Activated CD4-positive, alpha-beta T cell treated with anti-CD3 and anti-CD28 coated beads for 36 hours (primary cell): ENCODE measurements around the gene CPS1. TPM values are rescaled to one million over a fixed set of nuclear protein-coding genes. Genes with fewer than 3 reads are reported as not detected.

Experiments
- ATAC-seq: fragments of 200-7000 bp; cut with Tn5 transposase; one replicate; pipeline ENCODE4 v1.10.0; 2021; ENCODE audit warnings: mild to moderate bottlenecking, moderate library complexity
- CTCF ChIA-PET: fragments of 350-600 bp; sonication (Branson Sonifier 250); formaldehyde crosslinking; loops from one replicate; lab custom pipeline; 2021; ENCODE audit warnings: antibody characterized with exemption; lab: Charles Lee
- POLR2A ChIA-PET: fragments of 350-600 bp; sonication (Branson Sonifier 250); formaldehyde crosslinking; loops from one replicate; lab custom pipeline; 2021; ENCODE audit warnings: antibody characterized with exemption, inconsistent platforms; lab: Charles Lee
- DNase-seq: peaks from one replicate; pipeline ENCODE4 v3.0.0-alpha.2; 2020
- H3K27ac Mint-ChIP-seq: one replicate; pipeline ENCODE4 v1.8.0; 2021; ENCODE audit warnings: mixed read lengths
- H3K27me3 Mint-ChIP-seq: one replicate; pipeline ENCODE4 v1.8.0; 2021; ENCODE audit warnings: mixed read lengths
- H3K36me3 Mint-ChIP-seq: one replicate; pipeline ENCODE4 v1.8.0; 2021; ENCODE audit warnings: low read depth, mixed read lengths
- H3K4me1 Mint-ChIP-seq: one replicate; pipeline ENCODE4 v1.8.0; 2021; ENCODE audit warnings: mixed read lengths
- H3K4me3 Mint-ChIP-seq: one replicate; pipeline ENCODE4 v1.8.0; 2021; ENCODE audit warnings: mild to moderate bottlenecking, moderate library complexity, mixed read lengths
- H3K9me3 Mint-ChIP-seq: one replicate; pipeline ENCODE4 v1.8.0; 2021; ENCODE audit warnings: low read depth, mixed read lengths
- intact Hi-C, 2 experiments: fragments of 100-400 bp; cut with DNase I in 1 of 2; cut with micrococcal nuclease in 1 of 2; formaldehyde crosslinking; loops; one replicate each; pipeline versions ENCODE4 v1.14.2 to v1.15.1; 2022 to 2024; cut with DNase I, micrococcal nuclease
- total RNA-seq, 2 experiments: library from RNA; stranded (reverse); gene quantifications; one replicate each; pipeline ENCODE4 v1.2.3, GENCODE V29; 2021

The CPS1 gene
- total RNA-seq, 2 experiments from 2014 or later: 3.2 to 3.5 TPM

GRCh38 chr2:210548878-210549384 is 7.5 kb upstream of the CPS1 start:
- CTCF ChIA-PET: interaction anchor here (1.4 kb wide), 1 partner anchor 46 kb away, joined by 3 read pairs; no protein-coding TSS in a partner anchor
- H3K27ac Mint-ChIP-seq: no peak overlapping the region
- ATAC-seq: no peak

DNA sequence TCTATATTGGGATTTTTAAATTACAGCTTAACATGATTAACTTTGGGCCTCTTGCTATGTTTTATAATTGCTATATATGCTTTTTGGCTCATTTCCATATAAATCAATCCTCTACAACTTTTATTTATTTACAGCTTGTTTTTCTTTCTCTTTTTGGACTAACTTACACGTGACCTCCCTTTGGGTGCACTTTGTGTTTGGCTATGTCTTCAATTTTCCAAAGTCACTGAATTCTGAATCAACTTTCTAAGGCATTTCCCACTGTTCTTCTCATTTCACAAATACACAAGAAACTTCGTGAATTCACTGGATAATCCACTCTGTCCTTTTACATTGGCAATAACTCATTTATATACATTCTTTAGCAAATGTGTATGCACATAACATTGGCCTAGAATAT is 5.4 kb upstream of the CPS1 start:
- H3K27me3 Mint-ChIP-seq: peaks cover 3% of the 10 kb centered on the region
- intact Hi-C loops: no loop called here
- H3K36me3 Mint-ChIP-seq: no peaks in the 10 kb centered on the region
- no peak for DNase-seq
- ChIA-PET POLR2A (no interaction called here), CTCF (no interaction called here)
- no peaks in the 10 kb centered on the region for H3K4me1 Mint-ChIP-seq
- no peak for ATAC-seq
- H3K4me3 Mint-ChIP-seq: no peak overlapping the region
- H3K27ac Mint-ChIP-seq: no peak overlapping the region
- no peaks in the 10 kb centered on the region for H3K9me3 Mint-ChIP-seq

More at GRCh38 chr2:210548878-210549384, 7.5 kb upstream of the CPS1 start:
- no peaks in the 10 kb centered on the region for H3K9me3 Mint-ChIP-seq
- H3K36me3 Mint-ChIP-seq: no peaks in the 10 kb centered on the region
- no peak for DNase-seq
- H3K27me3 Mint-ChIP-seq: peaks cover 3% of the 10 kb centered on the region
- POLR2A ChIA-PET: no interaction called here
- H3K4me1 Mint-ChIP-seq: no peaks in the 10 kb centered on the region
- no peak overlapping the region for H3K4me3 Mint-ChIP-seq
- intact Hi-C loops: no loop called here

DNA sequence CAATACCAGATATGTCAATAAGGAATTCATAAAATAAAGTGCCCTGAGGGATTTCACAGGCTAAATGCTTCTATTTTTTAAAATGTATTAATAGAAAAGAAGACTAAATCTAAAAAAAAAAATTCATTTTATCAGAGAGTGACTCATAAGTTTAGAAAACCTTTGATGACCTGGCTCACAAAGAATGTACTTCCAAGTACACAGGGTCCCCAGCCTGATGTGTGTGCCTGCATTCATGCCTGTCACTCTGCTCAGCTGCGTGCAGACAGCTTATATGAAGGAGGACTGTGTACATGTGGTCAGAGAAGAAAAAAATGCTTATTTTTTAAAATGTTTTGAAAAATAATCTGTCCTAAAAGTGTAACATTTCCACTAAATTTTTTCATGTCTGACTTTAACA is 3.0 kb upstream of the CPS1 start:
- POLR2A ChIA-PET: no interaction called here
- no peak for DNase-seq
- Mint-ChIP-seq H3K27ac (no peak overlapping the region), H3K4me1 (no peaks in the 10 kb centered on the region), H3K36me3 (no peaks in the 10 kb centered on the region), H3K4me3 (no peak overlapping the region), H3K9me3 (no peaks in the 10 kb centered on the region), H3K27me3 (peaks cover 3% of the 10 kb centered on the region)
- intact Hi-C loops: no loop called here
- no peak for ATAC-seq
- CTCF ChIA-PET: no interaction called here

GRCh38 chr2:210555555-210555954 is 844 bp upstream of the CPS1 start:
- no peak for DNase-seq
- ATAC-seq: no peak
- H3K9me3 Mint-ChIP-seq: no peaks in the 10 kb centered on the region
- intact Hi-C loops: no loop called here
- CTCF ChIA-PET: interaction anchor here (0.7 kb wide), 1 partner anchor 21 kb away, joined by 3 read pairs; no protein-coding TSS in a partner anchor
- no peak overlapping the region for H3K4me3 Mint-ChIP-seq
- H3K27me3 Mint-ChIP-seq: peaks cover 3% of the 10 kb centered on the region
- no peak overlapping the region for H3K27ac Mint-ChIP-seq
- no peaks in the 10 kb centered on the region for H3K36me3 Mint-ChIP-seq
- H3K4me1 Mint-ChIP-seq: no peaks in the 10 kb centered on the region
- POLR2A ChIA-PET: no interaction called here

DNA sequence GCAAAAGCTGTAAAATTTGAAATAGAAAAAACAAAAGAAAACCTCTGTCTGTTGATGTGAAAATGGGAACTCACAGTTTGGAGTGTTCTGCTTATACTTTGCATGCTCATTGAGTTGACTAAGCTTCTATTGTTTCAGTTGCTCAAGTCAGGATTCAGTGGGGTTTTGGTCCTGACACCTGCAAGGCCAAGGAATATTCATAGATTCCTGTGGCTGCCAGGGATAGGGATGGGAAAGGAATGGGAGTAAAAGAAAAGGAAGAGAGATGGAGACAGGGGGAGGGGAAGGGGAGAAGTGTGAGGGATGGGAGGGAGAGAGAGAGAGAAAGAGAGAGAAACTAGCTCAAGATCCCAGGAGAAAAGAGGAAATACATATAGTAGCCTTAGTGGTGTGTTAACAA is 1.3 kb downstream of the CPS1 start:
- H3K4me3 Mint-ChIP-seq: no peak overlapping the region
- intact Hi-C loops: no loop called here
- DNase-seq: no peak
- no peak overlapping the region for H3K27ac Mint-ChIP-seq
- H3K27me3 Mint-ChIP-seq: no peaks in the 10 kb centered on the region
- CTCF ChIA-PET: no interaction called here
- H3K36me3 Mint-ChIP-seq: no peaks in the 10 kb centered on the region
- ATAC-seq: no peak
- no peaks in the 10 kb centered on the region for H3K9me3 Mint-ChIP-seq
- POLR2A ChIA-PET: no interaction called here
- no peaks in the 10 kb centered on the region for H3K4me1 Mint-ChIP-seq

- DNase-seq (no peak), ATAC-seq (no peak)
- Mint-ChIP-seq H3K27me3 (no peaks in the 10 kb centered on the region), H3K4me1 (no peaks in the 10 kb centered on the region), H3K4me3 (no peak overlapping the region), H3K36me3 (no peaks in the 10 kb centered on the region), H3K27ac (no peak overlapping the region), H3K9me3 (no peaks in the 10 kb centered on the region)
- intact Hi-C loops: no loop called here
- POLR2A ChIA-PET: no interaction called here
- CTCF ChIA-PET: no interaction called here
These were observed 2.3 kb downstream of the CPS1 start for GRCh38 chr2:210558708-210559107.

DNA sequence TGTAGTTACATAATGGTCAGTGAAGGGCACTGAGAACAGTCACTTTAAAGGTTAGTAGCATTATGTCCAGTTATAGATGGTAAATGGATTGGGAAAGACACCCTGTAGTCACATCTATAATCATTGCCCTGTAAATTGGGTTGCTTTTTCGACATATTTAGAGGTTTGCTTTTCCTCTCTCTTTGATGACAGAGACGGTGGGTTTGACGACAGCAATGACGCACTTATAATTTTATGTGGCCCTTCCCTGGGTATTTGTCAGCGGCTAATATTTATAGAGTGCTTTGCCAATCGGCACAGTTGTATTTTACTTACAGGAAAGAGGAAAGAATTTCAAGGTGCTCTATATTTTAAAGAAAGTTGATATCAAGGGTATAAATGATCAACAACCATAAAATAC is 2.8 kb downstream of the CPS1 start:
- ChIA-PET POLR2A (no interaction called here), CTCF (no interaction called here)
- Mint-ChIP-seq H3K27me3 (no peaks in the 10 kb centered on the region), H3K4me1 (no peaks in the 10 kb centered on the region), H3K4me3 (no peak overlapping the region), H3K36me3 (no peaks in the 10 kb centered on the region), H3K27ac (no peak overlapping the region), H3K9me3 (no peaks in the 10 kb centered on the region)
- ATAC-seq (no peak), DNase-seq (no peak)
- intact Hi-C loops: no loop called here

GRCh38 chr2:210561475-210561874 is 5.1 kb downstream of the CPS1 start:
- CTCF ChIA-PET: interaction anchor here (1.0 kb wide), 1 partner anchor 27 kb away, joined by 3 read pairs; no protein-coding TSS in a partner anchor
- Mint-ChIP-seq H3K9me3 (no peaks in the 10 kb centered on the region), H3K4me3 (no peak overlapping the region), H3K27me3 (no peaks in the 10 kb centered on the region), H3K36me3 (no peaks in the 10 kb centered on the region), H3K27ac (no peak overlapping the region), H3K4me1 (no peaks in the 10 kb centered on the region)
- no peak for ATAC-seq
- no peak for DNase-seq
- POLR2A ChIA-PET: no interaction called here
- intact Hi-C loops: no loop called here

GRCh38 chr2:210562091-210562490 is 5.7 kb downstream of the CPS1 start:
- DNase-seq (no peak), ATAC-seq (no peak)
- intact Hi-C loops: no loop called here
- ChIA-PET CTCF (interaction anchor here (1.0 kb wide), 1 partner anchor 28 kb away, joined by 3 read pairs; no protein-coding TSS in a partner anchor), POLR2A (no interaction called here)
- H3K27ac Mint-ChIP-seq: no peak overlapping the region
- no peaks in the 10 kb centered on the region for H3K4me1 Mint-ChIP-seq
- H3K4me3 Mint-ChIP-seq: no peak overlapping the region
- no peaks in the 10 kb centered on the region for H3K9me3 Mint-ChIP-seq
- no peaks in the 10 kb centered on the region for H3K27me3 Mint-ChIP-seq
- no peaks in the 10 kb centered on the region for H3K36me3 Mint-ChIP-seq

- ChIA-PET POLR2A (no interaction called here), CTCF (interaction anchor here (0.6 kb wide), 1 partner anchor 1198 kb away, joined by 3 read pairs; no protein-coding TSS in a partner anchor)
- no peak overlapping the region for H3K27ac Mint-ChIP-seq
- no peaks in the 10 kb centered on the region for H3K4me1 Mint-ChIP-seq
- ATAC-seq (no peak), DNase-seq (no peak)
- no peaks in the 10 kb centered on the region for H3K27me3 Mint-ChIP-seq
- H3K9me3 Mint-ChIP-seq: no peaks in the 10 kb centered on the region
- intact Hi-C loops: no loop called here
- H3K36me3 Mint-ChIP-seq: no peaks in the 10 kb centered on the region
- no peak overlapping the region for H3K4me3 Mint-ChIP-seq
These were observed 6.2 kb downstream of the CPS1 start for GRCh38 chr2:210562502-210563080.

DNA sequence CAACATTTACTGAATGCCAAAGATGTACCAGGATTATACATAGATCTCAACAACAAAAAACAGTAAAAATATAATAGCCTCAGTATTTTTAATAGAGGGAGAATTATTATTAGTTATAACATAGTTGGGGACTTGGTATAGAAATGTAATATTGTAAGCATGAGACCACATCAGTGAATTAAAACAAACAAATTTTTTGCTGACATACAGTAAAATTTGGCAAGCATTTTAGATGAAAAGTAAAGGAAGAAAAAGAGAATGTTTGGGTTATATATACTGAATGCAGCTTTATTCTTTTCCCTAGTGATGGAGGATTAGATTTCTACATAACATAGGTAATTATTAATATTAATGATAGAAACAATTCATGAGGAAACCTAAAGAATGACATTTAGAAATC is 10.9 kb downstream of the CPS1 start:
- ChIA-PET CTCF (no interaction called here), POLR2A (no interaction called here)
- Mint-ChIP-seq H3K36me3 (no peaks in the 10 kb centered on the region), H3K4me3 (no peak overlapping the region), H3K9me3 (no peaks in the 10 kb centered on the region), H3K27ac (no peak overlapping the region), H3K27me3 (no peaks in the 10 kb centered on the region), H3K4me1 (no peaks in the 10 kb centered on the region)
- DNase-seq (no peak), ATAC-seq (no peak)
- intact Hi-C loops: no loop called here

DNA sequence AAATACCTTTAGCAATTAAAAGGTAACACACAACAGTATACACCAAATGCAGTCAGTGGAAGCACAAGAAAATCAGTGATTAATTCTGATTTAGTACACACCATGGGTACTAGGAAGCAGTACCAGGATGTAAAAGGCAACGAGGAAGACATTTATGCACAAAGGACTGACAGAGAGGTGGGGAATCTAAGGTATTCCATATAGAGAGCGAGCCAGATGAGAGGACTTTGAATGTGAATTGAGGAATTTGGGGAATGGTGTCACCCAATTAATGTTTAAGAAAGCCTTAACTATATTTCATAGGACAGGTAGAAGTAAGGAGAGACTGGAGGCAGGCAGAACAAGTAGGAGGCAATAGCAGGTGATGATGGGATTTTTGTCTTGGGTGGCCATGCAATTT is 11.7 kb downstream of the CPS1 start:
- Mint-ChIP-seq H3K36me3 (no peaks in the 10 kb centered on the region), H3K9me3 (no peaks in the 10 kb centered on the region), H3K4me1 (no peaks in the 10 kb centered on the region), H3K4me3 (no peak overlapping the region), H3K27me3 (no peaks in the 10 kb centered on the region), H3K27ac (no peak overlapping the region)
- intact Hi-C loops: no loop called here
- DNase-seq (no peak), ATAC-seq (no peak)
- POLR2A ChIA-PET: no interaction called here
- CTCF ChIA-PET: no interaction called here
